ENCODE measurements around the gene SLC25A47.
"Not testable (repeated sequence)": the region's sequence is repeated elsewhere in the genome, so short reads cannot be mapped to it uniquely, and the experiment has no call there.

Gene SLC25A47

GRCh38 chr14:100306101-100306997, 16.8 kb upstream of the SLC25A47 start, which contains the start of gene SLC25A29:
TSS of gene SLC25A29 (minus strand) at chr14:100306444. CDS start at chr14:100306232, 212 bp downstream.
- DNase-seq, result peak; percentile 78

- DNase-seq, result no peak
Measured at GRCh38 chr14:100306998-100307765, 16.0 kb upstream of the SLC25A47 start.

- DNase-seq, result no peak
Measured at GRCh38 chr14:100307766-100308426, 15.2 kb upstream of the SLC25A47 start.

- not testable (repeated sequence) for DNase-seq
Measured at GRCh38 chr14:100308427-100308792, 14.7 kb upstream of the SLC25A47 start.

- no peak for DNase-seq
Measured at GRCh38 chr14:100309028-100309737, 14.0 kb upstream of the SLC25A47 start.

- DNase-seq, result not testable (repeated sequence)
Measured at GRCh38 chr14:100312110-100312876, 10.8 kb upstream of the SLC25A47 start.

GRCh38 chr14:100312877-100313400, 10.2 kb upstream of the SLC25A47 start:
- DNase-seq, result no peak

GRCh38 chr14:100313464-100314230, 9.5 kb upstream of the SLC25A47 start:
- DNase-seq, result no peak

- no peak for DNase-seq
Measured at GRCh38 chr14:100314724-100315123, 8.4 kb upstream of the SLC25A47 start.

- DNase-seq, result no peak
Measured at GRCh38 chr14:100317389-100317788, 5.8 kb upstream of the SLC25A47 start.

GRCh38 chr14:100317912-100318808, 5.0 kb upstream of the SLC25A47 start:
- DNase-seq, result peak; percentile 76

- no peak for DNase-seq
Measured at GRCh38 chr14:100320157-100320856, 2.8 kb upstream of the SLC25A47 start.

- DNase-seq, result no peak
Measured at GRCh38 chr14:100321473-100322137, 1.5 kb upstream of the SLC25A47 start.

GRCh38 chr14:100322138-100322957, 791 bp upstream of the SLC25A47 start:
- DNase-seq, result no peak

- DNase-seq, result no peak
Measured at GRCh38 chr14:100323942-100324307, 786 bp downstream of the SLC25A47 start.

- no peak for DNase-seq
Measured at GRCh38 chr14:100325231-100325632, 2.1 kb downstream of the SLC25A47 start.

GRCh38 chr14:100325958-100326357, 2.8 kb downstream of the SLC25A47 start:
- DNase-seq, result no peak

- DNase-seq, result no peak
Measured at GRCh38 chr14:100327128-100327527, 4.0 kb downstream of the SLC25A47 start.
